ENCODE measurements around the gene WSCD2.

The WSCD2 gene

GRCh38 chr12:108273217-108273616 lies 144.1 kb downstream of the WSCD2 start:
- Histone ChIP-seq H3K4me3 (ENCODE audit: low read length) (no peak overlapping the region), H3F3A (ENCODE audit: insufficient read depth, low read length) (no peaks in the 10 kb centered on the region), H3K9me3 (replicated peaks; ENCODE audit: insufficient read depth, low read length) (no peaks in the 10 kb centered on the region), H3K27ac (ENCODE audit: low read length) (no peak overlapping the region), H3K4me2 (ENCODE audit: low read depth, low read length) (no peak overlapping the region), H3K9ac (ENCODE audit: low read length) (no peak overlapping the region), H3K36me3 (replicated peaks; ENCODE audit: insufficient read depth, low read length) (no peaks in the 10 kb centered on the region), H3K9me2 (replicated peaks; ENCODE audit: insufficient read depth, low read length) (no peaks in the 10 kb centered on the region), H3K79me2 (ENCODE audit: low read length) (no peaks in the 10 kb centered on the region), H3K4me1 (ENCODE audit: low read length) (no peaks in the 10 kb centered on the region), H2AFZ (ENCODE audit: low read length) (no peak overlapping the region), H3K27me3 (replicated peaks; ENCODE audit: insufficient read depth, low read length) (no peaks in the 10 kb centered on the region), H4K20me1 (ENCODE audit: insufficient read depth, low read length) (no peaks in the 10 kb centered on the region)
- DNase-seq, result no peak
- TF ChIP-seq CTCF (IDR thresholded peaks at IDR 0.05; ENCODE audit: low read length), result no peak
- TF ChIP-seq EZH2 (optimal IDR thresholded peaks at IDR 0.05; ENCODE audit: low read depth, low read length), result no peak
- TF ChIP-seq EZH2phosphoT487 (IDR thresholded peaks at IDR 0.05; ENCODE audit: low read length), result no peak

- Histone ChIP-seq H4K20me1 (ENCODE audit: insufficient read depth, low read length) (no peaks in the 10 kb centered on the region), H3F3A (ENCODE audit: insufficient read depth, low read length) (no peaks in the 10 kb centered on the region), H3K4me2 (ENCODE audit: low read depth, low read length) (no peak overlapping the region), H3K9me3 (replicated peaks; ENCODE audit: insufficient read depth, low read length) (no peaks in the 10 kb centered on the region), H3K4me1 (ENCODE audit: low read length) (peaks cover 7% of the 10 kb centered on the region), H3K79me2 (ENCODE audit: low read length) (no peaks in the 10 kb centered on the region), H3K27ac (ENCODE audit: low read length) (no peak overlapping the region), H3K4me3 (ENCODE audit: low read length) (no peak overlapping the region), H3K9me2 (replicated peaks; ENCODE audit: insufficient read depth, low read length) (no peaks in the 10 kb centered on the region), H2AFZ (ENCODE audit: low read length) (no peak overlapping the region), H3K27me3 (replicated peaks; ENCODE audit: insufficient read depth, low read length) (no peaks in the 10 kb centered on the region), H3K36me3 (replicated peaks; ENCODE audit: insufficient read depth, low read length) (no peaks in the 10 kb centered on the region), H3K9ac (ENCODE audit: low read length) (no peak overlapping the region)
- TF ChIP-seq EZH2phosphoT487 (IDR thresholded peaks at IDR 0.05; ENCODE audit: low read length) (no peak), CTCF (IDR thresholded peaks at IDR 0.05; ENCODE audit: low read length) (no peak), EZH2 (optimal IDR thresholded peaks at IDR 0.05; ENCODE audit: low read depth, low read length) (no peak)
- DNase-seq, result no peak
Observed at GRCh38 chr12:108277613-108278012, 148.5 kb downstream of the WSCD2 start.

- Histone ChIP-seq H3K4me1 (ENCODE audit: low read length) (peaks cover 8% of the 10 kb centered on the region), H2AFZ (ENCODE audit: low read length) (no peak overlapping the region), H3K9me2 (replicated peaks; ENCODE audit: insufficient read depth, low read length) (no peaks in the 10 kb centered on the region), H3F3A (ENCODE audit: insufficient read depth, low read length) (no peaks in the 10 kb centered on the region), H3K27me3 (replicated peaks; ENCODE audit: insufficient read depth, low read length) (no peaks in the 10 kb centered on the region), H4K20me1 (ENCODE audit: insufficient read depth, low read length) (no peaks in the 10 kb centered on the region), H3K9ac (ENCODE audit: low read length) (no peak overlapping the region), H3K36me3 (replicated peaks; ENCODE audit: insufficient read depth, low read length) (no peaks in the 10 kb centered on the region), H3K4me3 (ENCODE audit: low read length) (no peak overlapping the region), H3K27ac (ENCODE audit: low read length) (no peak overlapping the region), H3K79me2 (ENCODE audit: low read length) (no peaks in the 10 kb centered on the region), H3K9me3 (replicated peaks; ENCODE audit: insufficient read depth, low read length) (no peaks in the 10 kb centered on the region), H3K4me2 (ENCODE audit: low read depth, low read length) (peak overlapping the region; percentile 49; the same call in 1 of the 2 replicates)
- peak; percentile 40 for DNase-seq
- TF ChIP-seq CTCF (IDR thresholded peaks at IDR 0.05; ENCODE audit: low read length) (no peak), EZH2 (optimal IDR thresholded peaks at IDR 0.05; ENCODE audit: low read depth, low read length) (no peak), EZH2phosphoT487 (IDR thresholded peaks at IDR 0.05; ENCODE audit: low read length) (no peak)
Observed at GRCh38 chr12:108282160-108282559, 153.1 kb downstream of the WSCD2 start.
